WTC11 (cell line): Measurements from ENCODE around the gene GALNT17. TPM values are rescaled to one million over a fixed set of nuclear protein-coding genes. Genes with fewer than 3 reads are reported as not detected.

Experiments
- ATAC-seq: fragments of 200-7000 bp; cut with Tn5 transposase; 2 replicates; pipeline ENCODE4 v1.10.0; 2021; ENCODE audit warnings: mild to moderate bottlenecking, moderate library complexity
- CTCF ChIA-PET: fragments of 300-600 bp; sonication (Branson Sonifier 250); formaldehyde crosslinking; loops from one replicate; lab custom pipeline; 2021; ENCODE audit warnings: antibody characterized with exemption; lab: Charles Lee
- POLR2A ChIA-PET: fragments of 350-600 bp; sonication (Branson Sonifier 250); formaldehyde crosslinking; loops from one replicate; lab custom pipeline; 2021; ENCODE audit warnings: antibody characterized with exemption; lab: Charles Lee
- DNase-seq: peaks from one replicate; pipeline ENCODE4 v3.0.0; 2021; ENCODE audit warnings: low spot score
- H3K27ac Mint-ChIP-seq: 2 replicates; pipeline ENCODE4 v1.8.0; 2021; ENCODE audit warnings: mixed read lengths
- H3K27me3 Mint-ChIP-seq: 2 replicates; pipeline ENCODE4 v1.8.0; 2021; ENCODE audit warnings: low read depth, mild to moderate bottlenecking, moderate library complexity, mixed read lengths
- H3K36me3 Mint-ChIP-seq: 2 replicates; pipeline ENCODE4 v1.8.0; 2021; ENCODE audit warnings: mixed read lengths
- H3K4me1 Mint-ChIP-seq: 2 replicates; pipeline ENCODE4 v1.8.0; 2022; ENCODE audit warnings: mixed read lengths
- H3K4me3 Mint-ChIP-seq: 2 replicates; pipeline ENCODE4 v1.8.0; 2021; ENCODE audit warnings: mild to moderate bottlenecking, moderate library complexity, mixed read lengths
- H3K9me3 Mint-ChIP-seq: 2 replicates; pipeline ENCODE4 v1.8.0; 2021; ENCODE audit warnings: mixed read lengths
- CBFB ChIP-seq: sonication (generic); formaldehyde crosslinking; IDR thresholded peaks from 2 replicates; pipeline ENCODE4 v1.8.1; 2022; ENCODE audit warnings: mild to moderate bottlenecking, low read depth, missing genetic modification reagents
- EMX1 ChIP-seq: fragments of 250-450 bp; sonication (Bioruptor Pico); IDR thresholded peaks from 2 replicates; pipeline ENCODE4 v1.8.0; 2021; ENCODE audit warnings: mild to moderate bottlenecking
- ETV6 ChIP-seq: sonication (generic); formaldehyde crosslinking; IDR thresholded peaks from 2 replicates; pipeline ENCODE4 v1.8.1; 2022; ENCODE audit warnings: mild to moderate bottlenecking, missing genetic modification reagents
- FOXJ3 ChIP-seq: sonication (generic); formaldehyde crosslinking; IDR thresholded peaks from 2 replicates; pipeline ENCODE4 v1.9.0; 2021; ENCODE audit warnings: missing genetic modification reagents, mild to moderate bottlenecking, borderline replicate concordance
- GRHL2 ChIP-seq: fragments of 250-450 bp; sonication (Bioruptor Pico); IDR thresholded peaks from 2 replicates; pipeline ENCODE4 v1.8.0; 2022; ENCODE audit warnings: mild to moderate bottlenecking, moderate library complexity; ENCODE audit not compliant: insufficient replicate concordance, severe bottlenecking
- GTF2I ChIP-seq: fragments of 250-450 bp; sonication (Bioruptor Pico); conservative IDR thresholded peaks from 2 replicates; pipeline ENCODE4 v1.4.0; 2021; ENCODE audit warnings: mild to moderate bottlenecking
- HMGA2 ChIP-seq: fragments of 250-450 bp; sonication (Bioruptor Pico); IDR thresholded peaks from 2 replicates; pipeline ENCODE4 v1.4.0; 2021; ENCODE audit warnings: mild to moderate bottlenecking, moderate library complexity
- IRF2 ChIP-seq: sonication (generic); formaldehyde crosslinking; IDR thresholded peaks from 2 replicates; pipeline ENCODE4 v1.8.0; 2022; ENCODE audit warnings: low read depth, missing genetic modification reagents, borderline replicate concordance
- JUN ChIP-seq: sonication (generic); formaldehyde crosslinking; IDR thresholded peaks from 2 replicates; pipeline ENCODE4 v1.8.0; 2023; ENCODE audit warnings: mild to moderate bottlenecking, missing genetic modification reagents
- KAT7 ChIP-seq: sonication (generic); formaldehyde crosslinking; IDR thresholded peaks from 2 replicates; pipeline ENCODE4 v1.8.1; 2023; ENCODE audit warnings: missing genetic modification reagents, mild to moderate bottlenecking, borderline replicate concordance
- MXD4 ChIP-seq: fragments of 250-450 bp; sonication (Bioruptor Pico); IDR thresholded peaks from 2 replicates; pipeline ENCODE4 v1.8.0; 2021; ENCODE audit warnings: mild to moderate bottlenecking, moderate library complexity, borderline replicate concordance
- OVOL2 ChIP-seq: fragments of 250-450 bp; sonication (Bioruptor Pico); IDR thresholded peaks from 2 replicates; pipeline ENCODE4 v1.9.0; 2021; ENCODE audit warnings: mild to moderate bottlenecking, borderline replicate concordance
- PRRX2 ChIP-seq: fragments of 250-450 bp; sonication (Bioruptor Pico); IDR thresholded peaks from 2 replicates; pipeline ENCODE4 v1.8.0; 2021; ENCODE audit warnings: mild to moderate bottlenecking
- SMAD4 ChIP-seq: sonication (generic); formaldehyde crosslinking; IDR thresholded peaks from 2 replicates; pipeline ENCODE4 v1.8.0; 2022; ENCODE audit warnings: mild to moderate bottlenecking, missing genetic modification reagents
- TP53 ChIP-seq: sonication (generic); formaldehyde crosslinking; IDR thresholded peaks from 2 replicates; pipeline ENCODE4 v1.8.1; 2023; ENCODE audit warnings: mild to moderate bottlenecking, missing genetic modification reagents
- ZNF121 ChIP-seq: sonication (generic); formaldehyde crosslinking; IDR thresholded peaks from 2 replicates; pipeline ENCODE4 v1.8.0; 2023; ENCODE audit warnings: missing genetic modification reagents
- ZNF281 ChIP-seq: sonication (generic); formaldehyde crosslinking; IDR thresholded peaks from 2 replicates; pipeline ENCODE4 v1.8.0; 2023; ENCODE audit warnings: mild to moderate bottlenecking, missing genetic modification reagents
- ZNF416 ChIP-seq: fragments of 250-450 bp; sonication (Bioruptor Pico); IDR thresholded peaks from 2 replicates; pipeline ENCODE4 v1.9.0; 2021; ENCODE audit warnings: mild to moderate bottlenecking, inconsistent platforms
- total RNA-seq: library from RNA; stranded (reverse); gene quantifications from 3 replicates; pipeline ENCODE4 v1.2.3, GENCODE V29; 2021
- TF ChIP-seq, protein P1 (sequence below): sonication (generic); formaldehyde crosslinking; IDR thresholded peaks from 2 replicates; pipeline ENCODE4 v1.8.0; 2022; ENCODE audit warnings: mild to moderate bottlenecking, missing genetic modification reagents
- TF ChIP-seq, protein P2 (sequence below): fragments of 250-450 bp; sonication (Bioruptor Pico); IDR thresholded peaks from 2 replicates; pipeline ENCODE4 v1.9.0; 2021; ENCODE audit warnings: mild to moderate bottlenecking
- TF ChIP-seq, protein P3 (sequence below): fragments of 250-450 bp; sonication (Bioruptor Pico); IDR thresholded peaks from 2 replicates; pipeline ENCODE4 v2.1.2; 2022; ENCODE audit warnings: mild to moderate bottlenecking, moderate library complexity
- TF ChIP-seq, protein P4 (sequence below): sonication (generic); formaldehyde crosslinking; IDR thresholded peaks from 2 replicates; pipeline ENCODE4 v1.8.1; 2023; ENCODE audit warnings: mild to moderate bottlenecking, missing genetic modification reagents
- TF ChIP-seq, protein P5 (sequence below): sonication (generic); formaldehyde crosslinking; IDR thresholded peaks from 2 replicates; pipeline ENCODE4 v1.8.1; 2022; ENCODE audit warnings: mild to moderate bottlenecking, missing genetic modification reagents, moderate library complexity, borderline replicate concordance
- TF ChIP-seq, protein P6 (sequence below): sonication (generic); formaldehyde crosslinking; IDR thresholded peaks from 2 replicates; pipeline ENCODE4 v1.8.0; 2022; ENCODE audit warnings: missing genetic modification reagents
- TF ChIP-seq, protein P7 (sequence below): sonication (generic); formaldehyde crosslinking; IDR thresholded peaks from 2 replicates; pipeline ENCODE4 v1.8.0; 2023; ENCODE audit warnings: missing genetic modification reagents

GALNT17 gene
- total RNA-seq, 1 experiment from 2014 or later, result 61.1 TPM

DNA sequence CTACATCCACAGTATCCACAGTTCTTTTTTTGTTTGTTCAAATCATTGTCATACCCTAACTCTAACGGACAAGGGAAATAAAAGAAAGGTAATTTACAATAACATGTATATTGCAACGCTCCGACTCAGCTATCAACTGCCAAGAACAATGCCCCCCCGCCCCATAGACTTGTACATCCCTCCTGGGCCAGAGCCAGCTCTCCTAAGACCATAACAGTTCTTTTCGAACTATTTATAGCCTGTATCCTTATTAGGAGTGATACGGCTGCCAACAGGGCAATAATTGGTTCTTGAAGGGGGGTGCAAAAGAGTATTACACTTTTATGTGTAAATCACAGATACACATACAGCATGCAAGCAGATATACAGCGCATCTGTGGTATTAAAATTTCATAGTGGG is 495.7 kb downstream of the GALNT17 start:
- Mint-ChIP-seq H3K4me1 (peaks cover 23% of the 10 kb centered on the region), H3K4me3 (no peak overlapping the region), H3K27ac (no peak overlapping the region), H3K27me3 (no peaks in the 10 kb centered on the region), H3K9me3 (peaks cover 7% of the 10 kb centered on the region; the same call in 1 of the 2 replicates), H3K36me3 (peaks cover 15% of the 10 kb centered on the region)
- TF ChIP-seq, protein P1, sequence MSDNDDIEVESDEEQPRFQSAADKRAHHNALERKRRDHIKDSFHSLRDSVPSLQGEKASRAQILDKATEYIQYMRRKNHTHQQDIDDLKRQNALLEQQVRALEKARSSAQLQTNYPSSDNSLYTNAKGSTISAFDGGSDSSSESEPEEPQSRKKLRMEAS, result no peak
- no peak for TF ChIP-seq GRHL2 (CRISPR knock-in tag)
- TF ChIP-seq, protein P2, sequence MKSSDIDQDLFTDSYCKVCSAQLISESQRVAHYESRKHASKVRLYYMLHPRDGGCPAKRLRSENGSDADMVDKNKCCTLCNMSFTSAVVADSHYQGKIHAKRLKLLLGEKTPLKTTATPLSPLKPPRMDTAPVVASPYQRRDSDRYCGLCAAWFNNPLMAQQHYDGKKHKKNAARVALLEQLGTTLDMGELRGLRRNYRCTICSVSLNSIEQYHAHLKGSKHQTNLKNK (CRISPR knock-in tag), result no peak
- TF ChIP-seq PRRX2 (CRISPR knock-in tag), result no peak
- TF ChIP-seq EMX1 (CRISPR knock-in tag), result no peak
- no peak for TF ChIP-seq HMGA2 (CRISPR knock-in tag)
- TF ChIP-seq CBFB (CRISPR knock-in tag), result no peak
- TF ChIP-seq ZNF416, result no peak
- TF ChIP-seq, protein P3, sequence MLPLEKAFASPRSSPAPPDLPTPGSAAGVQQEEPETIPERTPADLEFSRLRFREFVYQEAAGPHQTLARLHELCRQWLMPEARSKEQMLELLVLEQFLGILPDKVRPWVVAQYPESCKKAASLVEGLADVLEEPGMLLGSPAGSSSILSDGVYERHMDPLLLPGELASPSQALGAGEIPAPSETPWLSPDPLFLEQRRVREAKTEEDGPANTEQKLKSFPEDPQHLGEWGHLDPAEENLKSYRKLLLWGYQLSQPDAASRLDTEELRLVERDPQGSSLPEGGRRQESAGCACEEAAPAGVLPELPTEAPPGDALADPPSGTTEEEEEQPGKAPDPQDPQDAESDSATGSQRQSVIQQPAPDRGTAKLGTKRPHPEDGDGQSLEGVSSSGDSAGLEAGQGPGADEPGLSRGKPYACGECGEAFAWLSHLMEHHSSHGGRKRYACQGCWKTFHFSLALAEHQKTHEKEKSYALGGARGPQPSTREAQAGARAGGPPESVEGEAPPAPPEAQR, result no peak
- TF ChIP-seq, protein P4, sequence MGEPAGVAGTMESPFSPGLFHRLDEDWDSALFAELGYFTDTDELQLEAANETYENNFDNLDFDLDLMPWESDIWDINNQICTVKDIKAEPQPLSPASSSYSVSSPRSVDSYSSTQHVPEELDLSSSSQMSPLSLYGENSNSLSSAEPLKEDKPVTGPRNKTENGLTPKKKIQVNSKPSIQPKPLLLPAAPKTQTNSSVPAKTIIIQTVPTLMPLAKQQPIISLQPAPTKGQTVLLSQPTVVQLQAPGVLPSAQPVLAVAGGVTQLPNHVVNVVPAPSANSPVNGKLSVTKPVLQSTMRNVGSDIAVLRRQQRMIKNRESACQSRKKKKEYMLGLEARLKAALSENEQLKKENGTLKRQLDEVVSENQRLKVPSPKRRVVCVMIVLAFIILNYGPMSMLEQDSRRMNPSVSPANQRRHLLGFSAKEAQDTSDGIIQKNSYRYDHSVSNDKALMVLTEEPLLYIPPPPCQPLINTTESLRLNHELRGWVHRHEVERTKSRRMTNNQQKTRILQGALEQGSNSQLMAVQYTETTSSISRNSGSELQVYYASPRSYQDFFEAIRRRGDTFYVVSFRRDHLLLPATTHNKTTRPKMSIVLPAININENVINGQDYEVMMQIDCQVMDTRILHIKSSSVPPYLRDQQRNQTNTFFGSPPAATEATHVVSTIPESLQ (CRISPR knock-in tag), result no peak
- TF ChIP-seq KAT7, result no peak
- TF ChIP-seq, protein P5, sequence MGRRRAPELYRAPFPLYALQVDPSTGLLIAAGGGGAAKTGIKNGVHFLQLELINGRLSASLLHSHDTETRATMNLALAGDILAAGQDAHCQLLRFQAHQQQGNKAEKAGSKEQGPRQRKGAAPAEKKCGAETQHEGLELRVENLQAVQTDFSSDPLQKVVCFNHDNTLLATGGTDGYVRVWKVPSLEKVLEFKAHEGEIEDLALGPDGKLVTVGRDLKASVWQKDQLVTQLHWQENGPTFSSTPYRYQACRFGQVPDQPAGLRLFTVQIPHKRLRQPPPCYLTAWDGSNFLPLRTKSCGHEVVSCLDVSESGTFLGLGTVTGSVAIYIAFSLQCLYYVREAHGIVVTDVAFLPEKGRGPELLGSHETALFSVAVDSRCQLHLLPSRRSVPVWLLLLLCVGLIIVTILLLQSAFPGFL (CRISPR knock-in tag), result no peak
- no peak for TF ChIP-seq ETV6 (CRISPR knock-in tag)
- no peak for TF ChIP-seq FOXJ3 (CRISPR knock-in tag)
- no peak for TF ChIP-seq MXD4 (CRISPR knock-in tag)
- no peak for TF ChIP-seq OVOL2 (CRISPR knock-in tag)
- ChIA-PET POLR2A (no interaction called here), CTCF (no interaction called here)
- DNase-seq (no peak), ATAC-seq (no peak)

DNA sequence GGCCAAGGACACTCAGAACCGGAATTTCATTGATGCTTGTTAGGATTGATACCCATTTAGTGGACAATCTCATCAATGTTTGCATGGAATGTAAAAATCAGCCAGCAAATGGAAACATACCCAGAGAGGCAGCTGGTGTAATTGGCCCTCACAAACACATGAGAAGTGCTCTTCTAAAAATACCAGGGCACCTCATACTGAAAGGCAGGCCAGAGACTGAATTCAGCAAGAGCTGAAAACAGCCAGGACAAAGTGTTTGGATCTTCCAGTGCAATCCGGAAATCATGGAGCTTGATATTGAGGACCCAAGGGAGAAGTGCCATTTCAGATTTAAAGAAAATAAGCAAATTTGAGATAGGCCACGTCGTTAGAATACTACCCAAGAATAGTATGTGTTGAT is 498.6 kb downstream of the GALNT17 start:
- Mint-ChIP-seq H3K4me1 (peaks cover 40% of the 10 kb centered on the region), H3K27ac (no peak overlapping the region), H3K9me3 (no peaks in the 10 kb centered on the region), H3K36me3 (peaks cover 7% of the 10 kb centered on the region; the same call in 1 of the 2 replicates), H3K4me3 (no peak overlapping the region), H3K27me3 (no peaks in the 10 kb centered on the region)
- POLR2A ChIA-PET, result no interaction called here
- ATAC-seq (no peak), DNase-seq (no peak)
- CTCF ChIA-PET, result no interaction called here
- TF ChIP-seq, protein P6, sequence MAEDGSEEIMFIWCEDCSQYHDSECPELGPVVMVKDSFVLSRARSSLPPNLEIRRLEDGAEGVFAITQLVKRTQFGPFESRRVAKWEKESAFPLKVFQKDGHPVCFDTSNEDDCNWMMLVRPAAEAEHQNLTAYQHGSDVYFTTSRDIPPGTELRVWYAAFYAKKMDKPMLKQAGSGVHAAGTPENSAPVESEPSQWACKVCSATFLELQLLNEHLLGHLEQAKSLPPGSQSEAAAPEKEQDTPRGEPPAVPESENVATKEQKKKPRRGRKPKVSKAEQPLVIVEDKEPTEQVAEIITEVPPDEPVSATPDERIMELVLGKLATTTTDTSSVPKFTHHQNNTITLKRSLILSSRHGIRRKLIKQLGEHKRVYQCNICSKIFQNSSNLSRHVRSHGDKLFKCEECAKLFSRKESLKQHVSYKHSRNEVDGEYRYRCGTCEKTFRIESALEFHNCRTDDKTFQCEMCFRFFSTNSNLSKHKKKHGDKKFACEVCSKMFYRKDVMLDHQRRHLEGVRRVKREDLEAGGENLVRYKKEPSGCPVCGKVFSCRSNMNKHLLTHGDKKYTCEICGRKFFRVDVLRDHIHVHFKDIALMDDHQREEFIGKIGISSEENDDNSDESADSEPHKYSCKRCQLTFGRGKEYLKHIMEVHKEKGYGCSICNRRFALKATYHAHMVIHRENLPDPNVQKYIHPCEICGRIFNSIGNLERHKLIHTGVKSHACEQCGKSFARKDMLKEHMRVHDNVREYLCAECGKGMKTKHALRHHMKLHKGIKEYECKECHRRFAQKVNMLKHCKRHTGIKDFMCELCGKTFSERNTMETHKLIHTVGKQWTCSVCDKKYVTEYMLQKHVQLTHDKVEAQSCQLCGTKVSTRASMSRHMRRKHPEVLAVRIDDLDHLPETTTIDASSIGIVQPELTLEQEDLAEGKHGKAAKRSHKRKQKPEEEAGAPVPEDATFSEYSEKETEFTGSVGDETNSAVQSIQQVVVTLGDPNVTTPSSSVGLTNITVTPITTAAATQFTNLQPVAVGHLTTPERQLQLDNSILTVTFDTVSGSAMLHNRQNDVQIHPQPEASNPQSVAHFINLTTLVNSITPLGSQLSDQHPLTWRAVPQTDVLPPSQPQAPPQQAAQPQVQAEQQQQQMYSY (CRISPR knock-in tag), result no peak
- TF ChIP-seq CBFB (CRISPR knock-in tag) (no peak), OVOL2 (CRISPR knock-in tag) (no peak), PRRX2 (CRISPR knock-in tag) (no peak), GTF2I (CRISPR knock-in tag) (no peak), SMAD4 (no peak), IRF2 (CRISPR knock-in tag) (no peak), JUN (CRISPR knock-in tag) (no peak), ZNF281 (no peak), TP53 (CRISPR knock-in tag) (no peak), ZNF121 (CRISPR knock-in tag) (no peak)
- TF ChIP-seq, protein P7, sequence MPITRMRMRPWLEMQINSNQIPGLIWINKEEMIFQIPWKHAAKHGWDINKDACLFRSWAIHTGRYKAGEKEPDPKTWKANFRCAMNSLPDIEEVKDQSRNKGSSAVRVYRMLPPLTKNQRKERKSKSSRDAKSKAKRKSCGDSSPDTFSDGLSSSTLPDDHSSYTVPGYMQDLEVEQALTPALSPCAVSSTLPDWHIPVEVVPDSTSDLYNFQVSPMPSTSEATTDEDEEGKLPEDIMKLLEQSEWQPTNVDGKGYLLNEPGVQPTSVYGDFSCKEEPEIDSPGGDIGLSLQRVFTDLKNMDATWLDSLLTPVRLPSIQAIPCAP, result no peak
